ENCODE measurements around the gene REC8. TPM values are rescaled to one million over a fixed set of nuclear protein-coding genes. Genes with fewer than 3 reads are reported as not detected.
A peak's percentile ranks its signal among the peaks of the same experiment; 100 is the strongest.

Gene REC8
- total and polyA plus RNA-seq, 2 of the 13 experiments (the other 11 are each of a cell fraction or from before 2014, with no cell fraction given), result 3.4 to 14.7 TPM

- TF ChIP-seq ZHX1 (CRISPR knock-in tag; IDR thresholded peaks at IDR 0.05; ENCODE audit: low read depth), result peak; percentile 94
- 0 out of 2 replicates have a peak, but pooled peaks have one; percentile 29 for TF ChIP-seq MTF1 (CRISPR knock-in tag; IDR thresholded peaks at IDR 0.05)
- TF ChIP-seq ZNF143 (CRISPR knock-in tag; IDR thresholded peaks at IDR 0.05), result no peak; the same call in 1 of the 2 replicates
- peak; percentile 39; the same call in 1 of the 2 replicates for TF ChIP-seq SRF (IDR thresholded peaks at IDR 0.05; ENCODE audit: low read depth, low read length)
- TF ChIP-seq CBX2 (IDR thresholded peaks at IDR 0.05; ENCODE audit: low read depth, low read length), result no peak
- TF ChIP-seq CBX2 (CRISPR knock-in tag; IDR thresholded peaks at IDR 0.05; ENCODE audit: low read depth), result peak; percentile 96
- TF ChIP-seq CBX5 (CRISPR knock-in tag; IDR thresholded peaks at IDR 0.05; ENCODE audit: borderline replicate concordance), result peak; percentile 79
- no peak for TF ChIP-seq ZNF75D (CRISPR knock-in tag; IDR thresholded peaks at IDR 0.05; ENCODE audit: borderline replicate concordance)
- 0 out of 2 replicates have a peak, but pooled peaks have one; percentile 7 for TF ChIP-seq HMG20A (CRISPR knock-in tag; IDR thresholded peaks at IDR 0.05; ENCODE audit: borderline replicate concordance)
- TF ChIP-seq THAP7 (CRISPR knock-in tag; IDR thresholded peaks at IDR 0.05), result peak; percentile 88; the same call in 1 of the 2 replicates
- TF ChIP-seq ATF1 (CRISPR knock-in tag; IDR thresholded peaks at IDR 0.05), result no peak
- TF ChIP-seq NKX3-1 (CRISPR knock-in tag; IDR thresholded peaks at IDR 0.05), result peak; percentile 2; the same call in 1 of the 2 replicates
- TF ChIP-seq SP5 (CRISPR knock-in tag; IDR thresholded peaks at IDR 0.05; ENCODE audit: borderline replicate concordance, low read depth), result peak; percentile 93
- 0 out of 2 replicates have a peak, but pooled peaks have one; percentile 15 for TF ChIP-seq ZNF597 (CRISPR knock-in tag; IDR thresholded peaks at IDR 0.05)
- TF ChIP-seq ZNF614 (CRISPR knock-in tag; IDR thresholded peaks at IDR 0.05; ENCODE audit: borderline replicate concordance), result peak; percentile 95
- TF ChIP-seq ZNF7 (CRISPR knock-in tag; IDR thresholded peaks at IDR 0.05), result no peak
- TF ChIP-seq NFIB (CRISPR knock-in tag; IDR thresholded peaks at IDR 0.05; ENCODE audit: borderline replicate concordance), result no peak
- peak; percentile 88 for TF ChIP-seq CREM (IDR thresholded peaks at IDR 0.05)
- peak; percentile 58; the same call in 1 of the 2 replicates for TF ChIP-seq CREM (CRISPR knock-in tag; IDR thresholded peaks at IDR 0.05)
- TF ChIP-seq ZNF768 (CRISPR knock-in tag; IDR thresholded peaks at IDR 0.05), result peak; percentile 77; the same call in 1 of the 2 replicates
- TF ChIP-seq ZNF296 (CRISPR knock-in tag; conservative IDR thresholded peaks at IDR 0.05), result no peak
- no peak for TF ChIP-seq MTERF4 (CRISPR knock-in tag; IDR thresholded peaks at IDR 0.05)
- TF ChIP-seq ZMYM3 (CRISPR knock-in tag; IDR thresholded peaks at IDR 0.05), result peak; percentile 77
- TF ChIP-seq SMAD9 (CRISPR knock-in tag; IDR thresholded peaks at IDR 0.05), result peak; percentile 85
- peak; percentile 66; the same call in 1 of the 2 replicates for TF ChIP-seq ZNF33B (CRISPR knock-in tag; IDR thresholded peaks at IDR 0.05)
- TF ChIP-seq KLF6 (CRISPR knock-in tag; IDR thresholded peaks at IDR 0.05), result peak; percentile 98
Measured at GRCh38 chr14:24141097-24141880, 30.6 kb upstream of the REC8 start, which contains the start of gene EMC9 (continued).

Data from HepG2 (cell line).